AG08396 (cell line): ENCODE results near the gene TSC22D4.
A peak's percentile ranks its signal among the peaks of the same experiment; 100 is the strongest.
"Not testable (repeated sequence)": the region's sequence is repeated elsewhere in the genome, so short reads cannot be mapped to it uniquely, and the experiment has no call there.

ENCODE experiments used
- DNase-seq: peaks from one replicate; pipeline ENCODE4 v3.0.0; 2012; ENCODE audit warnings: low spot score, mixed read lengths

The TSC22D4 gene

GRCh38 chr7:100478958-100479660 lies at the start of gene TSC22D4:
TSS of gene TSC22D4 (minus strand) at chr7:100479214. CDS start at chr7:100478038, 1,176 bp downstream.
- peak; percentile 92 for DNase-seq

GRCh38 chr7:100528108-100528866 lies 49.3 kb upstream of the TSC22D4 start:
- not testable (repeated sequence) for DNase-seq

- not testable (repeated sequence) for DNase-seq
Observed at GRCh38 chr7:100523192-100523591, 44.2 kb upstream of the TSC22D4 start.

GRCh38 chr7:100521909-100522593 lies 43.0 kb upstream of the TSC22D4 start:
- not testable (repeated sequence) for DNase-seq

GRCh38 chr7:100521076-100521475 lies 42.1 kb upstream of the TSC22D4 start:
- no peak for DNase-seq

GRCh38 chr7:100520138-100520537 lies 41.1 kb upstream of the TSC22D4 start:
- no peak for DNase-seq

- DNase-seq = no peak
Observed at GRCh38 chr7:100519580-100519979, 40.6 kb upstream of the TSC22D4 start.

- DNase-seq = no peak
Observed at GRCh38 chr7:100517305-100517704, 38.3 kb upstream of the TSC22D4 start.

- peak; percentile 69 for DNase-seq
Observed at GRCh38 chr7:100516135-100516812, 37.3 kb upstream of the TSC22D4 start.

- peak; percentile 48 for DNase-seq
Observed at GRCh38 chr7:100515072-100515532, 36.1 kb upstream of the TSC22D4 start.

- no peak for DNase-seq
Observed at GRCh38 chr7:100513212-100513810, 34.3 kb upstream of the TSC22D4 start.

- DNase-seq = no peak
Observed at GRCh38 chr7:100510437-100511239, 31.6 kb upstream of the TSC22D4 start.

GRCh38 chr7:100509231-100509630 lies 30.2 kb upstream of the TSC22D4 start:
- DNase-seq = peak; percentile 60

- DNase-seq = no peak
Observed at GRCh38 chr7:100506356-100506923, 27.4 kb upstream of the TSC22D4 start.

- DNase-seq = no peak
Observed at GRCh38 chr7:100504887-100505611, 26.0 kb upstream of the TSC22D4 start.

- not testable (repeated sequence) for DNase-seq
Observed at GRCh38 chr7:100504031-100504430, 25.0 kb upstream of the TSC22D4 start.

GRCh38 chr7:100500743-100501142 lies 21.7 kb upstream of the TSC22D4 start:
- not testable (repeated sequence) for DNase-seq

- DNase-seq = no peak
Observed at GRCh38 chr7:100496509-100496908, 17.5 kb upstream of the TSC22D4 start.

- peak; percentile 55 for DNase-seq
Observed at GRCh38 chr7:100493476-100494264, 14.7 kb upstream of the TSC22D4 start.
